ENCODE results near the gene MT1H.
A peak's percentile ranks its signal among the peaks of the same experiment; 100 is the strongest.
"Not testable (repeated sequence)": the region's sequence is repeated elsewhere in the genome, so short reads cannot be mapped to it uniquely, and the experiment has no call there.

The MT1H gene
- long read RNA-seq, donor 1, partial matches to known transcripts, result 0 of 3 reads
- long read RNA-seq, donor 1, other reads (novel, unspliced or antisense), result 0 of 3 reads
- long read RNA-seq, donor 2, transcript MT1H-201 (3 exons, 397 nt), result major isoform, 18 of 40 reads
- long read RNA-seq, donor 2, partial matches to known transcripts, result 16 of 40 reads
- long read RNA-seq, donor 2, other reads (novel, unspliced or antisense), result 6 of 40 reads
- long read RNA-seq, donor 3, transcript MT1H-201 (3 exons, 397 nt), result major isoform, 13 of 13 reads
- long read RNA-seq, donor 3, partial matches to known transcripts, result 0 of 13 reads
- long read RNA-seq, donor 3, other reads (novel, unspliced or antisense), result 0 of 13 reads
- long read RNA-seq, donor 4, transcript MT1H-201 (3 exons, 397 nt), result major isoform, 11 of 11 reads
- long read RNA-seq, donor 4, partial matches to known transcripts, result 0 of 11 reads
- long read RNA-seq, donor 4, other reads (novel, unspliced or antisense), result 0 of 11 reads
- long read RNA-seq, donor 5, partial matches to known transcripts, result 0 of 1 reads
- long read RNA-seq, donor 5, other reads (novel, unspliced or antisense), result 0 of 1 reads
- long read RNA-seq, donor 6, transcript MT1H-201 (3 exons, 397 nt), result major isoform, 7 of 8 reads
- long read RNA-seq, donor 6, partial matches to known transcripts, result 0 of 8 reads
- long read RNA-seq, donor 6, other reads (novel, unspliced or antisense), result 0 of 8 reads
- long read RNA-seq, donor 7, result 0 reads
- long read RNA-seq, donor 8, transcript MT1H-201 (3 exons, 397 nt), result major isoform, 28 of 102 reads
- long read RNA-seq, donor 8, partial matches to known transcripts, result 38 of 102 reads
- long read RNA-seq, donor 8, other reads (novel, unspliced or antisense), result 36 of 102 reads

GRCh38 chr16:56669005-56669839, at the start of gene MT1H:
TSS of gene MT1H (plus strand) at chr16:56669814. CDS start at chr16:56669885, 71 bp downstream.
- DNase-seq, result peak; percentile 39

GRCh38 chr16:56620339-56620897, 49.2 kb upstream of the MT1H start:
- DNase-seq, result no peak

GRCh38 chr16:56621665-56622445, 47.8 kb upstream of the MT1H start:
- DNase-seq, result not testable (repeated sequence)

GRCh38 chr16:56623184-56623583, 46.4 kb upstream of the MT1H start:
- not testable (repeated sequence) for DNase-seq

GRCh38 chr16:56623637-56624036, 46.0 kb upstream of the MT1H start:
- DNase-seq, result no peak

GRCh38 chr16:56625140-56625942, 44.3 kb upstream of the MT1H start, which contains the start of gene MT1E:
TSS of gene MT1E (plus strand) at chr16:56625781. CDS start at chr16:56625852, 71 bp downstream.
- peak; percentile 72 for DNase-seq

- no peak for DNase-seq
Measured at GRCh38 chr16:56625943-56626654, 43.5 kb upstream of the MT1H start.

GRCh38 chr16:56626685-56627084, 42.9 kb upstream of the MT1H start:
- no peak for DNase-seq

- DNase-seq, result no peak
Measured at GRCh38 chr16:56628486-56629350, 40.9 kb upstream of the MT1H start.

- no peak for DNase-seq
Measured at GRCh38 chr16:56629531-56629930, 40.1 kb upstream of the MT1H start.

- no peak for DNase-seq
Measured at GRCh38 chr16:56630134-56630533, 39.5 kb upstream of the MT1H start.

GRCh38 chr16:56631197-56631596, 38.4 kb upstream of the MT1H start:
- DNase-seq, result no peak

- DNase-seq, result no peak
Measured at GRCh38 chr16:56631832-56632155, 37.8 kb upstream of the MT1H start.

- DNase-seq, result peak; percentile 67
Measured at GRCh38 chr16:56632156-56632847, 37.3 kb upstream of the MT1H start, which contains the start of gene MT1M. TSS of gene MT1M (plus strand) at chr16:56632659. CDS start at chr16:56632732, 73 bp downstream.

- no peak for DNase-seq
Measured at GRCh38 chr16:56632848-56633365, 36.7 kb upstream of the MT1H start.

- DNase-seq, result no peak
Measured at GRCh38 chr16:56633535-56633934, 36.1 kb upstream of the MT1H start.

- DNase-seq, result peak; percentile 49
Measured at GRCh38 chr16:56634715-56635440, 34.7 kb upstream of the MT1H start.

Measured in right kidney (tissue), 9 donors.